HG02970 (cell line): ENCODE results near the gene LYRM4.

Source experiments
- ATAC-seq: cut with Tn5 transposase; IDR thresholded peaks from one replicate; pipeline ENCODE4 v1.9.1; 2021; ENCODE audit warnings: mild to moderate bottlenecking, moderate library complexity, moderate number of reproducible peaks; ENCODE audit not compliant: unreplicated experiment, low FRiP score

The LYRM4 gene

GRCh38 chr6:5260661-5261544 is at the start of gene LYRM4, which contains the start of gene FARS2:
Gene LYRM4, minus strand, starts transcription at chr6:5260950. Its CDS starts 217 bp downstream, at chr6:5260733.
Gene FARS2, plus strand, starts transcription at chr6:5261513.
- ATAC-seq = peak; percentile 87

GRCh38 chr6:5308066-5308465 is 47.3 kb upstream of the LYRM4 start:
- ATAC-seq = no peak

- ATAC-seq = no peak
These were observed 46.3 kb upstream of the LYRM4 start for GRCh38 chr6:5307058-5307457.

GRCh38 chr6:5305968-5306626 is 45.3 kb upstream of the LYRM4 start:
- no peak for ATAC-seq

- no peak for ATAC-seq
These were observed 42.9 kb upstream of the LYRM4 start for GRCh38 chr6:5303682-5304081.

GRCh38 chr6:5302995-5303622 is 42.4 kb upstream of the LYRM4 start:
- peak; percentile 53 for ATAC-seq

GRCh38 chr6:5302220-5302946 is 41.6 kb upstream of the LYRM4 start:
- peak; percentile 60 for ATAC-seq

GRCh38 chr6:5300206-5300764 is 39.5 kb upstream of the LYRM4 start:
- no peak for ATAC-seq

- no peak for ATAC-seq
These were observed 34.9 kb upstream of the LYRM4 start for GRCh38 chr6:5295623-5296022.

GRCh38 chr6:5294392-5295211 is 33.9 kb upstream of the LYRM4 start:
- ATAC-seq = no peak

GRCh38 chr6:5293692-5294091 is 32.9 kb upstream of the LYRM4 start:
- ATAC-seq = no peak

- no peak for ATAC-seq
These were observed 31.4 kb upstream of the LYRM4 start for GRCh38 chr6:5292154-5292553.

- no peak for ATAC-seq
These were observed 29.8 kb upstream of the LYRM4 start for GRCh38 chr6:5290500-5290899.

GRCh38 chr6:5290097-5290496 is 29.3 kb upstream of the LYRM4 start:
- ATAC-seq = no peak

GRCh38 chr6:5287966-5288297 is 27.2 kb upstream of the LYRM4 start:
- no peak for ATAC-seq

- ATAC-seq = no peak
These were observed 26.6 kb upstream of the LYRM4 start for GRCh38 chr6:5287205-5287965.

GRCh38 chr6:5286780-5287179 is 26.0 kb upstream of the LYRM4 start:
- no peak for ATAC-seq

- no peak for ATAC-seq
These were observed 24.8 kb upstream of the LYRM4 start for GRCh38 chr6:5285526-5285925.

GRCh38 chr6:5285081-5285480 is 24.3 kb upstream of the LYRM4 start:
- no peak for ATAC-seq
